Iris pigment epithelial cell (primary cell): ENCODE measurements around the gene MYADML2.
A peak's percentile ranks its signal among the peaks of the same experiment; 100 is the strongest.
"Not testable (repeated sequence)": the region's sequence is repeated elsewhere in the genome, so short reads cannot be mapped to it uniquely, and the experiment has no call there.

Source experiments
- DNase-seq: peaks from one replicate; pipeline ENCODE4 v3.0.0-alpha.2; 2011; ENCODE audit warnings: low read depth

MYADML2 gene

DNA sequence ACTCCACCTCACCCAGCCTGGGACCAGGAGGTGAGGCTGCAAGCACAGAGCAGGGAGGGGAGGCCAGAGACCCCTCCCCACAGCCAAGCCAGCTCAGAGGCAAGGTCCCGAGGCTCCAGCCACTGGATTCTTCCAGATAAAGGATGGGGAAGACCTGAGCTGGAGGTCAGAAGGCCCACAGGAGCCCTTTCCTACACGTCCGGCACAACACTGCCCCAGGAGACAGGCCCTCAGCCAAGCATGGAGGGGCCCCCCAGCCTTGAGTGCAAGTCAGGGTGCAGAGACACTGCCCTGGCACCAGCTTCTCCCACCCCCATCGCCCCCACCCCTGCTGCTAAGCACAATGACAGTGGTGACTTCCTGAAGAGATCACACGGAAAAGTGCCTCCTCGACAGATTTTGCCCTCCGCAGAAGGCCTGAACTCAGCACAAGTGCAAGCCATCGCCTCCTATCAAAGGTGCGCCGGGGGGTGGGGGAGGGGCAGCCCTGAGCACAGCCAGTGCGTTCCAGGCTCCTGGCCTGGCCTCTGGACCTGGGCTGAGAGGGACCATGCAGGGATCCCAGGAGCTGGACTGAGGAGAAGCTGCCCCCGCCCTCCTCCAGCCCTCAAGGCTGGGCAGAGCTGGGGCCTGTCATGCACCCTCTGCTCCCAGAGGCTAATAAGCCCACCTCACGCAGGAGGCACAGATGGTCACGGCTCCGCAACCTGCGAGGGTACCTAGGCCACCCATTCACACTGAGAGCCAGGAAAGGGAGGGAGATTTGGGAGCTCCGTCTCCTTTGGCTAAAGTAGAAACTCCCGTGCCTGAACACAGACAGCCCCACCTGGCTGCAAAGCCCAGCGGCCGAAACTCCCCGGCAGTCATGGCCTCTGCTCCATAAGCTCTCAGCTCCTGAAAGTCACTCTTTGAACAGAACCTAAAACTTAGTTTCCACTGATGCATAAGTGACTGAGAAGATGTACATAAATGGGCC, 22.2 kb downstream of the MYADML2 start:
- no peak for DNase-seq

DNA sequence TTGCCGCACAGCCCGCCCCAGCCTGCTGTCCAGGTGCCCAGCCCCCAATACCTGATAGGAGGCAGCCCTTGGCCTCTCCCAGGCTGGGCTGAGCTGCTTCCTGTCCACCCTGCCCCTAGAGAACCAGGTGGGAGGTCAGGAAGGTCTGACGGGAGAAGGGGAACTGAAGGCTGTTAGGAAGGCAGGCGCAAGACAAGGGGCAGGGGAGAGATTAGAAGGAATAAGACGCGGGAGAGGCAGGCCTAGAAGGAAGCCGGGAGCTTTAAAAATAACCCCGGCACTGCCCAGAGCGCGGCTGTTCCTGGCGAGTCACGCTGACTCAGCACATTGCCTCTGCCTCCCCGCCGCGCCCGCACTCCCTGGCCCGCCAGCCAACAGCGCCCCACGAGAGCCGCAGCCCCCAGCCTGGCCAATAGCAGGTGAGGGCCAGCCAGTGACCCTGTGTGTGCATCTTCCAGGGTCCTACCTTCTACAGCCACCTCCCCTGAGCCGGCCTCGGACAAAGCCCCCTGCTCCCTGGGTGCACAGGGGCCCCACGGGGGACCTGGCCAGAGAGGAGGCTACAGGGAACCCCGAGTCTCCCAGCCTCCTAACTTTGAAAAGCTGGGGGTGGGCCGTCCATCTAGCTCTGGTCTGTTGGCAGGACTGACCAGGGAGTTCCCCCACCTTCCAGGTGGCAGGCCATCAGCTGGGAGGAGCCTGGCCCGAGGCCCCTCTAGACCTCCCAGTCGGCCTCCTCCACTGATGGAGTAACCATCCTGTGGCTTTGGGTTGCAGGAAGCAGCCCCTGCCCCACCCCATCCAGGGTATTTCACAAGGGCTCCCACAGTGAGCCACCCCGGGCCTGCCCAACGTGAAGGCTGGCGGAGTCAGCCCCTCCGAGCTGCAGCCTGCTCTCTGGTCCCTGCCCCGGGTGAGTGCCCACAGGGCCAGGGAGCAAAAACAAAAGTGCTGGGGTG, 23.5 kb downstream of the MYADML2 start:
- DNase-seq, result peak; percentile 85

DNA sequence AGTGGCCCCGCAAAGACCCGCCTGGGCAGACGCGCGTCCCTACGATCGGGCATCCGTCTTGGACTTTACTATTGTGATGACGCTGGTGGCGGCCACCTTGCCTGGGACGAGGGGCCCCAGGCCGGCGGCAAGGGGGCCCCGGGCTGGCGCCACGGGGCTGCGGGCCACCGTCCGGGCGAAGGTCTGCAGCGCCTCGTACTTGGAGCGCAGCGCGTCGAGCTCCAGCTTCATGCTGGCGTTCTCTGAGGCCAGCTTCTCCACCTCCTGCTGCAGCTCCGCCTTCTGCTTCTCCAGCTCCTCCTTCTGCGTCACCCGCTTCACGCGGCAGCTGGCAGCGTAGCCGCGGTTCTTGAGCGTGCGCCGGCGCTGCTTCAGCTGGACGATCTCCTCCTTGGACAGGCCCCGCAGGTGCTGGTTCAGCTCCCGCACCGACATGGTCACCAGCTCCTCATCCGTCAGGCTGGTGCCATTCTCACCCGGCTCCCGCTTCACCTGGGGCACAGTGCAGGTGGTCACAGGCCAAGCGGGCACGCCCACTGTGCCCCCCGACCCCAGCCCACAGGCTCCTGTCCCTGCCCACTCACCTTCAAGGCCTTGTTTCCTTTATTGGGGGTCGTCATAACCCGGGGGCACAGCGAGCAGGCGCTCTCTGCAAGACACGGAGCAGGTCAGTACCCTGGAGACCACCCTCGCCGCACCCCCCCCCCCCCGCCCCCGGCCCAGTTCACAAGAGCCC, 24.3 kb downstream of the MYADML2 start:
- DNase-seq, result no peak

DNA sequence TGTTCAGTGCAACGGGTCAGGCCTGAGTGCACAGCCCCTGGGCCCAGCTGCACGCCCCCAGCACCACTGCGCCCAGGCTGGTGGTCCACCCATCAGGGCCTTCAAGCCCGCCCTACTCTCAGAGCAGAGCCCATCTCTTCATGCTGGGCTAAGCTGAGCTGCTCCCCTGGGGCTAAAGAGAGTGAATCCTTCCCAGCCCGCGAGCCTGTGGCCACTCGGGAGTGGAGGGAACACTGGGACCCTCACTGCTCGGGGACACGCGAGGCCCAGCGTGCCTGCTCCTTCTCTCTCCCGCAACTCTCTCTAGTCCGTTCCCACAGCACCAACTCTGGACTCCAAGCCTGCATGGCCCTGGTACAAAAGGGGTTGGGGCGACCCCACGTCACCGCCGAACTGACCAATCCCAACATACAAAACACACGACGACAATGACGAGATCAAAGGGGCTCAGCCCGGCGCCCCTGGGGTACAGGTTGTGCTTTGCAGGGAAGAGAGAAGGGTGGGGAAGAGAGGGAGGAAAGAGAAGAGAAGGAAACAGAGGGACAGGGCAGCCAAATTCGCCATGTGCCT, 25.0 kb downstream of the MYADML2 start:
- no peak for DNase-seq

DNA sequence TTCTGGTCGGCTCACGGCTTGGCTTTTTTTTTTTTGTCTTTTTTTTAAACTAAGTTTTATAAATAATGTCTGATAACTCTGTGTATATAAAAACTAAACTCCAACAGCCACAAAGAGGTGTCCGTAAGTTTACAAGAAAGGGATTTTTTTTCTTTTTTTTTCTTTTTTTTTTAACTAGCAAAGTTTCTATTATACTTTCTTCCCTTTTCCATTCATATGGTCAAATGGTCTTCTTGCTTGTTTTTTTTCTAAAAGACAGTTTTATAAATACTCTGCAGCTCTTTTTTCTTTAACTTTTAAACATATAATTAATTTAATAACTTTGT, 25.5 kb downstream of the MYADML2 start:
- no peak for DNase-seq

DNA sequence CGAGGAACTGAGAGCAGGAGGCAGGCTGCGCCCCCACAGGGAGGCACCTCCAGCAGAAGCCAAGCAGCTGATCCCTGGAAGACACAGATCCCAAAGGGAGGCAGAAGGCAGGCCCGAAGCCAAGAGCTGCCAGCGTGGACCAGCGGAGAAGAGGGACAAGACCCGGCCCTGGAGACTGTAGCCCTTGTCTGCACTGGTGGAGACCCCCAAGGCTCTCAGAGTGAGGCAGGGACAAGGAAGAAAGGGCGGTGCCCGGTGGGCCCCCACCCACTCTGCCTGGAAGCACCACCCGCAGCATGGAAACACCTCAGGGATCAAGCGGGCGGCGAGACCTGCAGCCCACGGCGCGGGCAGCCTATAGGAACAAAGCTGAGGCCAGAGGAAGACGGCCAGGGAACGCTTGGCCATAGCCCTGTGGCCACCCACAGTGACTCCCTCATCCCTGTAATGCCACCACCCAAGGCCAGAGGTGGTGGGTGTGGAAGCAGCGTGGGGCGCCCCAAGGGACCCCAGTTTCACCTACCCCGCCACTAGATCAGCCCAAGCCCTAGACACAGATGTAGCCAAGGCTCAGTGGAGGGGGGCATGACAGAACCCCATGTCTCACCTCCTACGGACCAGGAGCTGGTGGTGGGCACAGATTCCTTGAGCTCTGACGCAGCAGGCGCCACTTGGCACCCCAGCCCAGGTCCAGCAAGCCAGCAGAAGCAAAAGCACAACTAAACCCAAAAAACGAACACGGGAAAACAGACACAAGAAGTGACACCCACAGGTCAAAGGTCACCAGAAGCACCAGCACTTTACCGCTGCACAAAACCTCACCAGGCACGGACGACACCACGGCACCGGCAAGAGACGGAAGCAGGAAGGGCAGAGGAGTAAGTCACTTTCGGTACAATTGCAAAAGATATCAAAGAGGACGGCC, 26.2 kb downstream of the MYADML2 start:
- DNase-seq, result no peak

DNA sequence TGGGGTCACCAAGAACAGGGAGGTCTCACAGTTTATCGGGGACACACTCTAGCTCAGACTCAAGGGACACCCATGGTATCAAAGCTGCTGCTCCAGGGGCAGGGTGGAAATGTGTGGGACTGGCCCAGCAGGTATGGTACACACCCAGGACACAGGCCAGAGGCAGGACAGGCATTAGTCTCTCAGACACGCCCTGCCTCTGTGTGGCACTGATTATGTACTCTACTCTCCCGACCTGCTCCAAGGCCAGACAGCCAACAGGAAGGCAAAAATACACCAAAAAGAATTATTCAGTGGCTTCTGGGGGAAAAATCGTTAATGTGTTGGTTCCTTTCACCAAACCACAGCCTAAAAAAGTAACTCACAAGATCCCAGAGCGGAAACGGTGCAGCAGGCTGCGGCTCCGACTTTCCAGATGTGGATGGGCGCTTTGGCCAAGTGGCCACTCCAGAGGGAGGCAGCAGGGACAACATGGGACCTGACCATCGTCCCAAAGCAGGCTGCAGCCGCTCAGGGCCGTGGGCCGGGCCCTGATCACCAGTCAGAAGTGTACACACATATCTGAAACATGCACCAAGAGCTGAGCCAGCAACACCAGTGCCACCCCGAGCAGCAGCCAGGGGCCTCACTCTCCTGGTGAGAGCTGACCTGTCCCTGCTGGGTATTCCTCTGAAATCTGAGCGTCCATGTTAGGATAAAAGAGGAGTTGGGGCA, 28.0 kb downstream of the MYADML2 start:
- DNase-seq, result no peak

DNA sequence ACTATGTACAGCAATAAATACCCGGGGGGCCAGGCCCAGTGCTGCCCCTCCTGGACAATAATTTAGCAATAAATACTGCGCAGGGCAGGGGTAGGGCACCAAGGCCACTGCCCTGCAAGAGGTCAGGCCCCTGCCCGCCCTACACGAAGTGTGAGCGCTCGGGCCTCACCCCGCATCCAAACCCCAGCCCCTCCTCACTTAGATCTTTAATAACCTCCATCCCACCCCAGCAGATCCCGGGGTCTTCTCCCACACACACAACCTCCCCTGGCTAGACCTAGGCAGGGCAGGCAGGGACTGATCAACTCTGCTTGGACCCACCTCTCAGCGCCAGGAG, 28.7 kb downstream of the MYADML2 start:
- DNase-seq, result not testable (repeated sequence)

DNA sequence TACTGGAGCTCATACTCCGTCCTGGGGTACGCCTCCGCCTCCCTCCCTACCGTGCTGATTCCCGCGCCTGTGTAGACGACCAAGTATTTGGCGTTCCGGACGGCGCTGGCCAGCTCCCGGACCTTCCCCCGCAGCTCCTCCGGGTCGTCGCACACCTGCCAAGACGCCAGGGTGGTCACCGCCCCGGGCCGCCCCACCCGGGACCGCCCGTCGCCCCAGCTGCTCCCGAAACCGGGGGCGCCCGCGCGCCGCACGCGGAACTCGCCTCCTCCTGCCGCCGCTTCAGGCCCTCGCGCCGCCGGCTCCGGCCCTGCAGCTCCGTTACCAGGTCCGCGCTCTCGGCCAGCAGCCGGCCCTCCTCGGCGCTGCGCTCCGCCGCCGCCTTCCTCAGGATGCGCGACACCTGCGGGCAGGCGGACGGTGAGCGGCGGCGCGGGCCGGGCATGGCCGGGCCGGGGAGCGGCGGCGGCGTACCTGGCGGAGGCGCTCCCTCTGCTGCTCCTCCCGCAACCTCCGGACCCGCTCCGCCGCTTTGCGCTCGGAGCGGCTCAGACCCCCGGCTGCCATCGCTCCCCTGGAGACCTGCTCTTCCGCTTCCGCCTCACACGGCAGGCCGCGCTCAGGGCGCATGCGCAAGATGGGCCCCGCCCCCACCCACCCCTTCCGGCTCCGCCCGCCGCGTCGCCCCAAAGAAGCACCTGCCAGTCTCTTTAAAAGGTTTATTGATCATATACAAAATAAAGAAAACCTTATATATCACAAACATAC, 29.3 kb downstream of the MYADML2 start, which contains the start of gene SIRT7:
SIRT7 (minus strand) TSS at position 612 of the 768 bp plus-strand sequence; CDS start at position 567, 45 bp downstream.
- peak; percentile 52 for DNase-seq

DNA sequence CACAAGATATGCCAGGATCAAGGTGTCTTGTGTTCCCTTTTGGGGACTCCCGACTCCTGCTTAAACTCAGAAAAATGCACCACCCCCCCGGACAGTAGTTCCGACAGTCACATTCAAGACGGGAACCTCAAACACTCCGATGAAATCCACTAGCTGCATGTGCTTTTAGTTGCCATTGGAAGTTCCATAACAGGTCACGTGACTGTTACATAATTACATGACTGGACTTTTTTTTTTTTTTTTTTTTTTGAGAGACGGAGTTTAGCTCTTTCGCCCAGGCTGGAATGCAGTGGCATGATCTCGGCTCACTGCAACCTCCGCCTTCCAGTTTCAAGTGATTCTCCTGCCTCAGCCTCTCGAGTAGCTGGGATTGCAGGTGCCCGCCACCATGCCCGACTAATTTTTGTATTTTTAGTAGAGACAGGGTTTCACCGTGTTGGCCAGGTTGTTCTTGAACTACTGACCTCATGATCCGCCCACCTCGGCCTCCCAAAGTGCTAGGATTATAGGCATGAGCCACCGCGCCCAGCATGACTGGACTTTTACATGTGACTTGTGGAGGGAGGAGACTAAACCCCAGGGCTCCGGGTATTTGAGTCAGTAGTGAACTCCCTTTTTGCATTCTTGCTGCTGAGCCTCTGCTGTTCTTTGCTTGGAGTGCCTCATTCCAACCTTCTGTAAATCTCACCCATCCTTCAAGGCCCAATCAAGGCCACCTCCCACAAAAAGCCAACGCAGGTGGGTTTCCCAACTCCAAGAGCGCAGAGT, 30.6 kb downstream of the MYADML2 start:
- DNase-seq, result peak; percentile 84

DNA sequence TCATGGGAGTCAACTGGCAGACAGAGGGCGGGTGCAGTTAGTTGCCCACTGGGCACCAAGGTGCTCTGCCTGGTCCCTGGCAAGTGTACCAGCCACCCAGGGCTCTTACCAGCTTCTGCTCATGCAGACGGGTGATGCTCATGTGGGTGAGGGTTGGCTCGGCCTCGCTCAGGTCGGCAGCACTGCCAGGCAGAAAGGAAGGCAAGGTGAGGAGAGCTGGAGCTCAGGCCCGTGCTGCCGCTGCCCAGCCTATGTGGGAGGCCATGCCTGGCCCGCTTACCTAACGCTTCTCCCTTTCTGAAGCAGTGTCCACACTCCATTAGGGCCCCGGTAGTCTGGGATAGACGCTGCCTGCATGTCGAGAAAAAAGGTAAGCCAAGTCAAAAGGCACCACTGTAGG, 31.7 kb downstream of the MYADML2 start:
- DNase-seq, result no peak

DNA sequence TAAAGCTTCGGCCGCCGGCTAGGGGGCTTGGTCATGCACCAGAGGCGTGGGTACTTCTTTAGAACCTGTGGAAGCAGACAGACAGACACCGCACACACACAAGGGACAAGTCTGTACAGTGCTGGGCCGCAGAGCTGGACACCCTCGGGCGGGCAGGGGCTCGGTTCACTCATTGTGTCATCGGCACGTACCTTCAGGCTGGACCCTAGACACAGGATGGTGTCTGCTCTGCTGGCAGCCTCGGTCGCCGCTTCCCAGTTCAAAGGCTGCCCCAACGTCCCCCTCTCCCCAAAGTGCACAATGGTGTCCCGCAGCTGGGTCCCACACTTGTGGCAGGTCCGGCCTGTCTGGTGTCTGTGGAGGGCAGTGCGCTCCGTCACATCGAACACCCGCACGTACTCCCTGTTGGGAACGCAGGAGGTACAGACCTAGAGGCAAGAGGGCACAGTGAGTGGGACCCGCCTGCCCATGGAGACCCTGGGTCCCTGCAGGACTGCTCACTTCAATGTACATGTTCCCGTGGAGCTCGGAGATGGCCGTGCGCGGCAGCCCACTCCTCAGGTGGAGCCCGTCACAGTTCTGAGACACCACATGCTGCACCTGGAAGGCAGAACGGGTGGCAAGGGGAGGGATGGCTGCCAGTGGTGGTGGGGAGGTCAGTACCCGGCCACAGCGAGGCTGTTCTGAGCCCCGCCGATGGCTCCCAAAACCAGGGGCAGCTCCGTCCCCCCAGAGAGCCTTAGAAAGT, 32.8 kb downstream of the MYADML2 start:
- no peak for DNase-seq

DNA sequence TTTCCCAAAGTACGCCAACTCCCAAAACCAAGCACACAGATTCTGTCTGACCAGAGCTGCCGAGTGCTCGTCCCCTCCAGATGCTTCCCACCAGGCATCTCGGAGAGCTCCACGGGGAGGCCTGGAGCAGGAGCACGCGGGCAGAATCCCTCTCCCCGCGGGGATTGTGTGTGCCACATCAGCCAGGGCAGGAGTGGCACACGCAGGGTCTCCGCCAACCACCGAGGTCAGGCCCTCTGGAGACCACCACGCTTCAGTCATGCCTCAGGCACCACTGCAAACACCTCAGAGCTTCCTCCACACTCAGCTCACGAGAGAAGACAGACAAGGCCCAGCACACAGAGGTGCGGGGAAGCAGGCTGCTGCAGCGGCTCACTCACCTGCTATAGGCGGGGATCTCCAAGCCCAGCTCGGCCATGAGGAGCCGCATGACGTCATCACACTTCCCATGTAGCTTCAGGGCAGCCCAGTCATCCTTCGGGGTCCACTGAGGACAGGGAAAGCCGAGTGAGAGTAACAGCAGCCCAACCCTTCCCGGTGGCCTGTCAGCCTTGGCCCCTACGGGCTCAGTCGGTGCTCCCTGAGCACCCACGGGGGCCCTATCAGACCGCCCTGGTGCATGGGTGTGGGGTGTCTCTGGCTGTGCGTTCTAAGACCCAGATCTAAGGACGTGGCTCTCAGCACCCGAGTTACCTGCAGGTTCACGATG, 33.5 kb downstream of the MYADML2 start:
- no peak for DNase-seq

DNA sequence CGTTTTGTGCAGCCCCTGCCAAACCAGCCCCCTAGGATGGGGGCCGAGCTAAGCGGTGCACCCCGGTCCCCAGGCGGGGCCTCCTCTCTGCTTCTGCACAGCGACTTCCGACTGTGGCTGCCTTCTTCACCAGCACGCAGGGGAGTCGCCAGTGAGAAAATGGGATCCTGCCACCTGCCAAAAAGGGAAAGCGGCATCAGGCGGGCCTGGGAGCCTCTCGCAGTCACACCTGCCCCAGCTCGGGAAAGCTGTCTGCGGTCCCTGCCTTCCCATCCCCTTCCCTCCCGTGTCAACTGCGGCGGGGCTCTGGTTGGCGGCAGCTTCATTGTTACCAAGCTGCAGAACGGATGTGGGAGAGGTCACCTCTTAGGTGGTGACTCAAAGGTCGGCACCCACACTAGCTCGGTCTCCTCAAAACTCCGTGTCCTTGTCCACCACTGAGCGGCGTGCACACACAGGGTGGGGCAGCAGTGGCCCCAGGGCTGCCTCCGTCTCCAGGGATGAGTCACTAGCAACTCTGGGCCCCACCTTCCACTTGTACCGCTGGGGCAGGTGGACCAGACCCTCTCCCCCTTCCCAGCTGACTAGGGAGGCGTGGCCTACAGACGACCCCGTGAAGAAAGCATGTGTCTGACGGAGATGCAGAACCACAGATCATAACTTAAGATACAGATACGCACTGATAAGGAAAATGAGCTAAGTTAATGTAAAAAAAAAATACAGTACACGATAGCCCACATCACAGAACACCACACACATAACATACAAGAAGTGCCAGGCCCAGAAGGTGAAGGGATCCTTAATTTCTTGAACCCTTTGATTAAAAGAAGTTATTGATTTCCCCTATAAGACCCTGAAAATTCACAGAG, 34.4 kb downstream of the MYADML2 start:
- no peak for DNase-seq

DNA sequence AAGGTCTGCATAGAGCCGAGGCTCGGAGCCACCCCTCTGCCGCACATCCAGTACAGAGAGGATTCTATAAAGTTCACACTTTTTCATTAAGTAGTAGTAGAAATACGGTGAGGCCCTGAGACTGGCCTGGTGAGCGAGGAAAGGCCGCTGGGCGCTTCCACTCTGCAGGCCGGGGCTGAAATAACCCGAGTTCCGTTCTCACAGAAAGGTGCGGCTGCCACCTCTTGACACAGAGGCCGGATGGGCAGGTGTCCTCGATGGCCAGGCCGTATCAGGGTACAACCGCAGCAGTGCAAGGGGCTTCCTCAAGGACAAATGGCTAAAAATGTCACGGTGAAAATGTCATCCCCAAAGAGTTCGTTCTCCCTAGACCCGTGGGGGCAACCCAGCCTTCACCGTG, 35.1 kb downstream of the MYADML2 start:
- DNase-seq, result no peak
